Measurements from ENCODE around the gene DGKA. TPM values are rescaled to one million over a fixed set of nuclear protein-coding genes. Genes with fewer than 3 reads are reported as not detected.

Gene DGKA
- total and polyA plus RNA-seq, 2 of the 13 experiments (the other 11 are each of a cell fraction or from before 2014, with no cell fraction given) = 2.4 to 5.4 TPM

DNA sequence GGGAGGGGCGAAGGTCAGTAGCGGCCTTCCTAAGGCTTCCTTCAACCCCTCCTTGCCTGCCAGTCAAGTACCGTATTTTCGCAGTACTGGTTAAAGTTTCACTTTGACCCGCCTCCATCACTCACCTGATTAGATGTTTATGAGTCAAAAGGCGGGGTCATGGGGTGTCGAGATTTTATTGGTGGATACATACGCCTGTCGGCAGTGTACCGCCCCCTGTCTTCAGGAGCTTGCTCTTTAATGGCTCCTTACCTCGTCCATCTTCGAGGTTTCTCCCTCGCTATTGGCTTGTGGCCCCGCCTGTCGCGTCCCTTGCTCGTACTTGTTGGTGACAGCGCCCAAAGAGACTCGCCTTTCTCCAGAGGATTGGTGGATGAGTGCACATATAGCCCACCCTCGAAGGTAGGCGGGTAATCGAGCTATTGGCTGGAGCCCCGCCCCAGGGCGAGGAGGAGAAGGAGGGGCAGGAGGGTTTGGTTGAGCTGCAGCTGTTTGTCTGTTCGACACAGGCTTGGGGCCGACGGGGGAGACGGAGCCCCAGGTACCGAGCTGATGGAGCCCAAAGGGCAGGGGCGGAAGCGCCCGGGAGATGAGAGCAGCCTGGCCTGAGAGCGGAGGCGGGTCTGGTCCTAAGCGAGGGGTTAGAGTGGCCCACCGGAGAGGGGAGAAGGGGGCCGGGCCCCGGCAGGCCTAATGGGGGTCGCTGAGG is 42.8 kb downstream of the DGKA start, which contains the start of gene RAB5B (continued):
- TF ChIP-seq, protein P1, sequence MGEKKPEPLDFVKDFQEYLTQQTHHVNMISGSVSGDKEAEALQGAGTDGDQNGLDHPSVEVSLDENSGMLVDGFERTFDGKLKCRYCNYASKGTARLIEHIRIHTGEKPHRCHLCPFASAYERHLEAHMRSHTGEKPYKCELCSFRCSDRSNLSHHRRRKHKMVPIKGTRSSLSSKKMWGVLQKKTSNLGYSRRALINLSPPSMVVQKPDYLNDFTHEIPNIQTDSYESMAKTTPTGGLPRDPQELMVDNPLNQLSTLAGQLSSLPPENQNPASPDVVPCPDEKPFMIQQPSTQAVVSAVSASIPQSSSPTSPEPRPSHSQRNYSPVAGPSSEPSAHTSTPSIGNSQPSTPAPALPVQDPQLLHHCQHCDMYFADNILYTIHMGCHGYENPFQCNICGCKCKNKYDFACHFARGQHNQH (CRISPR knock-in tag; IDR thresholded peaks at IDR 0.05) = peak; percentile 69; the same call in 1 of the 2 replicates
- TF ChIP-seq, protein P2, sequence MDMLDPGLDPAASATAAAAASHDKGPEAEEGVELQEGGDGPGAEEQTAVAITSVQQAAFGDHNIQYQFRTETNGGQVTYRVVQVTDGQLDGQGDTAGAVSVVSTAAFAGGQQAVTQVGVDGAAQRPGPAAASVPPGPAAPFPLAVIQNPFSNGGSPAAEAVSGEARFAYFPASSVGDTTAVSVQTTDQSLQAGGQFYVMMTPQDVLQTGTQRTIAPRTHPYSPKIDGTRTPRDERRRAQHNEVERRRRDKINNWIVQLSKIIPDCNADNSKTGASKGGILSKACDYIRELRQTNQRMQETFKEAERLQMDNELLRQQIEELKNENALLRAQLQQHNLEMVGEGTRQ (IDR thresholded peaks at IDR 0.05; ENCODE audit: low read depth, low read length) = 0 out of 2 replicates have a peak, but pooled peaks have one; percentile 19
- TF ChIP-seq, protein P2 (CRISPR knock-in tag; IDR thresholded peaks at IDR 0.05; ENCODE audit: borderline replicate concordance) = peak; percentile 25; the same call in 1 of the 2 replicates
- TF ChIP-seq NR3C1 (CRISPR knock-in tag; IDR thresholded peaks at IDR 0.05) (no peak), ZNF256 (CRISPR knock-in tag; conservative IDR thresholded peaks at IDR 0.05) (0 out of 2 replicates have a peak, but pooled peaks have one; percentile 51), GZF1 (CRISPR knock-in tag; IDR thresholded peaks at IDR 0.05) (peak; percentile 91; the same call in 1 of the 2 replicates), TARDBP (CRISPR knock-in tag; IDR thresholded peaks at IDR 0.05) (peak; percentile 89; the same call in 1 of the 2 replicates), RBFOX2 (IDR thresholded peaks at IDR 0.05; ENCODE audit: low read depth, low read length) (peak; percentile 86), ELF1 (CRISPR knock-in tag; IDR thresholded peaks at IDR 0.05) (peak; percentile 67), PCBP2 (optimal IDR thresholded peaks at IDR 0.05; ENCODE audit: low read depth, low read length, poor library complexity, severe bottlenecking) (no peak), KLF9 (CRISPR knock-in tag; IDR thresholded peaks at IDR 0.05; ENCODE audit: low read depth) (no peak), RAD51 (IDR thresholded peaks at IDR 0.05; ENCODE audit: borderline replicate concordance) (no peak), MIXL1 (CRISPR knock-in tag; IDR thresholded peaks at IDR 0.05) (peak; percentile 81; the same call in 1 of the 2 replicates), GFI1 (CRISPR knock-in tag; IDR thresholded peaks at IDR 0.05; ENCODE audit: borderline replicate concordance) (peak; percentile 13; the same call in 1 of the 2 replicates), ZBTB38 (CRISPR knock-in tag; IDR thresholded peaks at IDR 0.05) (peak; percentile 19; the same call in 1 of the 2 replicates), ZNF776 (CRISPR knock-in tag; IDR thresholded peaks at IDR 0.05) (peak; percentile 46; the same call in 1 of the 2 replicates), ZNF317 (CRISPR knock-in tag; IDR thresholded peaks at IDR 0.05) (peak; percentile 62; the same call in 1 of the 2 replicates), JUN (CRISPR knock-in tag; IDR thresholded peaks at IDR 0.05) (peak; percentile 45; the same call in 1 of the 2 replicates)
- TF ChIP-seq, protein P3, sequence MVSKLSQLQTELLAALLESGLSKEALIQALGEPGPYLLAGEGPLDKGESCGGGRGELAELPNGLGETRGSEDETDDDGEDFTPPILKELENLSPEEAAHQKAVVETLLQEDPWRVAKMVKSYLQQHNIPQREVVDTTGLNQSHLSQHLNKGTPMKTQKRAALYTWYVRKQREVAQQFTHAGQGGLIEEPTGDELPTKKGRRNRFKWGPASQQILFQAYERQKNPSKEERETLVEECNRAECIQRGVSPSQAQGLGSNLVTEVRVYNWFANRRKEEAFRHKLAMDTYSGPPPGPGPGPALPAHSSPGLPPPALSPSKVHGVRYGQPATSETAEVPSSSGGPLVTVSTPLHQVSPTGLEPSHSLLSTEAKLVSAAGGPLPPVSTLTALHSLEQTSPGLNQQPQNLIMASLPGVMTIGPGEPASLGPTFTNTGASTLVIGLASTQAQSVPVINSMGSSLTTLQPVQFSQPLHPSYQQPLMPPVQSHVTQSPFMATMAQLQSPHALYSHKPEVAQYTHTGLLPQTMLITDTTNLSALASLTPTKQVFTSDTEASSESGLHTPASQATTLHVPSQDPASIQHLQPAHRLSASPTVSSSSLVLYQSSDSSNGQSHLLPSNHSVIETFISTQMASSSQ (IDR thresholded peaks at IDR 0.05; ENCODE audit: low read depth) = peak; percentile 24; the same call in 1 of the 2 replicates
- TF ChIP-seq, protein P3 (CRISPR knock-in tag; IDR thresholded peaks at IDR 0.05; ENCODE audit: borderline replicate concordance) = peak; percentile 72; the same call in 1 of the 2 replicates
- TF ChIP-seq, protein P4, sequence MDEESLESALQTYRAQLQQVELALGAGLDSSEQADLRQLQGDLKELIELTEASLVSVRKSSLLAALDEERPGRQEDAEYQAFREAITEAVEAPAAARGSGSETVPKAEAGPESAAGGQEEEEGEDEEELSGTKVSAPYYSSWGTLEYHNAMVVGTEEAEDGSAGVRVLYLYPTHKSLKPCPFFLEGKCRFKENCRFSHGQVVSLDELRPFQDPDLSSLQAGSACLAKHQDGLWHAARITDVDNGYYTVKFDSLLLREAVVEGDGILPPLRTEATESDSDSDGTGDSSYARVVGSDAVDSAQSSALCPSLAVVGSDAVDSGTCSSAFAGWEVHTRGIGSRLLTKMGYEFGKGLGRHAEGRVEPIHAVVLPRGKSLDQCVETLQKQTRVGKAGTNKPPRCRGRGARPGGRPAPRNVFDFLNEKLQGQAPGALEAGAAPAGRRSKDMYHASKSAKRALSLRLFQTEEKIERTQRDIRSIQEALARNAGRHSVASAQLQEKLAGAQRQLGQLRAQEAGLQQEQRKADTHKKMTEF (CRISPR knock-in tag; IDR thresholded peaks at IDR 0.05) = peak; percentile 75
